ENCODE data around the gene GDPD4.

GDPD4 gene

GRCh38 chr11:77316733-77317342 lies 15.4 kb upstream of the GDPD4 start:
- TF ChIP-seq, protein P1, sequence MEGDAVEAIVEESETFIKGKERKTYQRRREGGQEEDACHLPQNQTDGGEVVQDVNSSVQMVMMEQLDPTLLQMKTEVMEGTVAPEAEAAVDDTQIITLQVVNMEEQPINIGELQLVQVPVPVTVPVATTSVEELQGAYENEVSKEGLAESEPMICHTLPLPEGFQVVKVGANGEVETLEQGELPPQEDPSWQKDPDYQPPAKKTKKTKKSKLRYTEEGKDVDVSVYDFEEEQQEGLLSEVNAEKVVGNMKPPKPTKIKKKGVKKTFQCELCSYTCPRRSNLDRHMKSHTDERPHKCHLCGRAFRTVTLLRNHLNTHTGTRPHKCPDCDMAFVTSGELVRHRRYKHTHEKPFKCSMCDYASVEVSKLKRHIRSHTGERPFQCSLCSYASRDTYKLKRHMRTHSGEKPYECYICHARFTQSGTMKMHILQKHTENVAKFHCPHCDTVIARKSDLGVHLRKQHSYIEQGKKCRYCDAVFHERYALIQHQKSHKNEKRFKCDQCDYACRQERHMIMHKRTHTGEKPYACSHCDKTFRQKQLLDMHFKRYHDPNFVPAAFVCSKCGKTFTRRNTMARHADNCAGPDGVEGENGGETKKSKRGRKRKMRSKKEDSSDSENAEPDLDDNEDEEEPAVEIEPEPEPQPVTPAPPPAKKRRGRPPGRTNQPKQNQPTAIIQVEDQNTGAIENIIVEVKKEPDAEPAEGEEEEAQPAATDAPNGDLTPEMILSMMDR (IDR thresholded peaks at IDR 0.05; ENCODE audit: control extremely low read depth, extremely low read depth, low read depth, missing control alignments): no peak
- ChIA-PET CTCF (no interaction called here), POLR2A (no interaction called here)
- DNase-seq (ENCODE audit: extremely low spot score): no peak

- POLR2A ChIA-PET: no interaction called here
- TF ChIP-seq, protein P1 (IDR thresholded peaks at IDR 0.05; ENCODE audit: control extremely low read depth, extremely low read depth, low read depth, missing control alignments): no peak
- CTCF ChIA-PET: interaction anchor here (1.0 to 1.3 kb wide), 2 partner anchors 10 to 13 kb away, joined by 3 to 4 read pairs; no protein-coding TSS in a partner anchor
- no peak for DNase-seq (ENCODE audit: extremely low spot score)
These were observed 10.6 kb upstream of the GDPD4 start for GRCh38 chr11:77312107-77312506.

GRCh38 chr11:77311701-77312100 lies 10.2 kb upstream of the GDPD4 start:
- TF ChIP-seq, protein P1 (IDR thresholded peaks at IDR 0.05; ENCODE audit: control extremely low read depth, extremely low read depth, low read depth, missing control alignments): no peak
- CTCF ChIA-PET: interaction anchor here (1.0 to 1.3 kb wide), 2 partner anchors 11 to 13 kb away, joined by 3 to 4 read pairs; no protein-coding TSS in a partner anchor
- POLR2A ChIA-PET: no interaction called here
- DNase-seq (ENCODE audit: extremely low spot score): no peak

DNA sequence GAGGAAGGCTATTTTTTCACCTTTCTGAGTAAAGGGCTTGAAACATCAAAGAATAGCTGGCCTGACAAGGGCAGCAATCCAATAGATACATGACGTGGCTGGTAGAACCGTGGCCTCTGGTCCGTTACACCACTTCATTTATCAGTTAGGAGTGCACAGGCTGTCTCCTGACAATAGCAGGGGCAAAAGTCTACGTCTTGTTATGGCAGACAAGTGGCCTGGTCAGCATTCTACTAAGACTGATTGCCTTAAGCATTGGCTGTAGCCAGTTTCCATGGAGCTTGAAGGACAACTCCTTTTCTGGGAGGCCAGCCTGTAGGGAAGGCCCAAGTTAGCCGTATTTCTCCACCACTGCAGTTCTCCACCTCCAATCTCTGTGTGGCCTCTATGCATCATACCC lies 9.2 kb upstream of the GDPD4 start:
- POLR2A ChIA-PET: no interaction called here
- no peak for DNase-seq (ENCODE audit: extremely low spot score)
- TF ChIP-seq, protein P1 (IDR thresholded peaks at IDR 0.05; ENCODE audit: control extremely low read depth, extremely low read depth, low read depth, missing control alignments): no peak
- CTCF ChIA-PET: no interaction called here

GRCh38 chr11:77309401-77310085 lies 8.1 kb upstream of the GDPD4 start:
- TF ChIP-seq, protein P1 (IDR thresholded peaks at IDR 0.05; ENCODE audit: control extremely low read depth, extremely low read depth, low read depth, missing control alignments): no peak
- POLR2A ChIA-PET: no interaction called here
- DNase-seq (ENCODE audit: extremely low spot score): no peak
- CTCF ChIA-PET: no interaction called here

GRCh38 chr11:77308838-77309237 lies 7.4 kb upstream of the GDPD4 start:
- TF ChIP-seq, protein P1 (IDR thresholded peaks at IDR 0.05; ENCODE audit: control extremely low read depth, extremely low read depth, low read depth, missing control alignments): no peak
- no peak for DNase-seq (ENCODE audit: extremely low spot score)
- CTCF ChIA-PET: interaction anchor here (0.7 kb wide), 1 partner anchor 12 kb away, joined by 4 read pairs; no protein-coding TSS in a partner anchor
- POLR2A ChIA-PET: no interaction called here

Measured in GM10248 (cell line).